MG63 (cell line): ENCODE measurements around the gene ABLIM2. TPM values are rescaled to one million over a fixed set of nuclear protein-coding genes. Genes with fewer than 3 reads are reported as not detected.

ENCODE experiments used
- DNase-seq: peaks from one replicate; pipeline ENCODE4 v3.0.0-alpha.2; 2020
- H3K27me3 ChIP-seq: fragments of 250-450 bp; sonication (Bioruptor Pico); 2 replicates; pipeline ENCODE4 v1.5.1; 2020; ENCODE audit warnings: mild to moderate bottlenecking, moderate library complexity
- H3K36me3 ChIP-seq: fragments of 250-450 bp; sonication (Bioruptor Pico); 2 replicates; pipeline ENCODE4 v1.5.1; 2020; ENCODE audit warnings: mild to moderate bottlenecking, moderate library complexity
- H3K4me3 ChIP-seq: fragments of 250-450 bp; sonication (Bioruptor Pico); 2 replicates; pipeline ENCODE4 v1.5.1; 2020; ENCODE audit warnings: mild to moderate bottlenecking, moderate library complexity
- H3K9me3 ChIP-seq: fragments of 250-450 bp; sonication (Bioruptor Pico); 2 replicates; pipeline ENCODE4 v1.5.1; 2020; ENCODE audit warnings: mild to moderate bottlenecking, moderate library complexity
- total RNA-seq: library from RNA; depleted of rRNA; stranded (reverse); fragments of >200 nt; shearing (Covaris generic); gene quantifications from 2 replicates; pipeline ENCODE4 v1.2.3, GENCODE V29; 2014; ENCODE audit warnings: low replicate concordance

ABLIM2 gene
- total RNA-seq, 1 experiment from 2014 or later, result 1.1 TPM

DNA sequence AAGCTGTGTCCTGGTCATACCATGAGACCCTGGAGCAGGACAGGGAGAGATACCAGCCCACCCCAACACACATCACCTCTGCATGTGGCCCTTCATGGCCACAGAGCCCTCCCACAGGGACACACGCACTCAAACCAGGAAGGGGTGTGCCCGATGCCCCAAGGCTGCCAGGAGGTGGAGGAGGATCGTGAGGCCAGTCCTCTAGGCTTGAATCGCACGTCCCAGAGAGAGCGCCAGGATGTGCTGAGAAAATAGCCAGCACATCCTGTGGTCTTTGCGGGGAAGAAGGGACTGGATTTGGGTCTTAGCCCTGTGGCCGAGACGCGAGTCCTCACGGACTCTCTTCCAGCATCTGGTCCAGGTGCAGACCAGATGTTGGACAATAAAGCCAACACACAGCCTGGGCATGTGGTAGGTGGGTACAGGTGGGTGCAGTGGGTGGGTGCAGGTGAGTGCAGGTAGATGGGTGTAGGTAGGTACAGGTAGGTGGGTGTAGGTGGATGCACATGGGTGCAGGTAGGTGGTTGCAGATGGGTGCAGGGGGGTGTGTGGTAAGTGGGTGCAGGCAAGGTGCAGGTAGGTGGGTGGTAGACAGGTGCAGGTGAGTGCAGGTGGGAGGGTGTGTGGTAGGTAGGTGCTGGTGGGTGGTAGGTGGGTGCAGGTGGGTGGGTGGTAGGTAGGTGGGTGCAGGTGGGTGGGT is 124.6 kb downstream of the ABLIM2 start:
- DNase-seq, result no peak
- no peaks in the 10 kb centered on the region for H3K27me3 ChIP-seq

DNA sequence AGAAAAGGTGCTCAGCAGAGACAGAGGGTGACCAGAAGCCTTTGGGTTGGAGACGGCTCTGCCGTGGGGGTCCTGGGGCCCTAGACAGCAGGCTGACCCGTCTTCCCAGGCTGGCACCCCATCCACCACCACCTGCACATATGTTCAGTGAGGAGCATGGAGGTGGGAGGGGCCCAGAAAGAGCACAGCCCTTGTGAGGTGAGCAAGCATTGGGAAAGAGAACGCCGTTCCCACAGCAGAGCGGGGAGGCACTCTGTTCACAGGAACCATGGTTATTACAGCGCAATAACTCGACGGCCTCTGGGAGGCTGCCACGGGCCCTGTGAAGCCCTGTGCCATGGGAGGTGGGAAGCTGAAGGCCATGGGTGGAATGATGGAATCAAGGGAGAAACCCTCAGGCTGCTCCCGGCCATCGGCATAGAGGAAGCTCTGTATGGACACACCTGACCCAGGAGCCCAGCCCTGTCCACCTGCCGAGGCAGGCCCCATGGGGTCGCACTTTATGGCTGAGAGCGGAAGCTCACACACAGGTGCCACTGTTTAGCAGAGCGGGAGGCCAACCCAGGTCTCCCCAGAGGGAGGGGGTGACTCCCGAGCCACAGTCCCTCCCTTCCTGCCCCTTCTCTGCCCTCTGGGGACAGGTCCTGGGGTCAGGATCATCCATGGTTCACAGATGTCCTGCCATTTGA is 125.4 kb downstream of the ABLIM2 start:
- Histone ChIP-seq H3K36me3 (no peaks in the 10 kb centered on the region), H3K27me3 (no peaks in the 10 kb centered on the region), H3K9me3 (no peaks in the 10 kb centered on the region), H3K4me3 (no peak overlapping the region)
- DNase-seq, result no peak

More for the DNA sequence above, 124.6 kb downstream of the ABLIM2 start:
- no peaks in the 10 kb centered on the region for H3K9me3 ChIP-seq
- no peak overlapping the region for H3K4me3 ChIP-seq
- H3K36me3 ChIP-seq, result no peaks in the 10 kb centered on the region

- no peaks in the 10 kb centered on the region for H3K9me3 ChIP-seq
- no peaks in the 10 kb centered on the region for H3K27me3 ChIP-seq
- no peak overlapping the region for H3K4me3 ChIP-seq
- no peak for DNase-seq
- no peaks in the 10 kb centered on the region for H3K36me3 ChIP-seq
These were observed 126.2 kb downstream of the ABLIM2 start for GRCh38 chr4:8032381-8032780.

DNA sequence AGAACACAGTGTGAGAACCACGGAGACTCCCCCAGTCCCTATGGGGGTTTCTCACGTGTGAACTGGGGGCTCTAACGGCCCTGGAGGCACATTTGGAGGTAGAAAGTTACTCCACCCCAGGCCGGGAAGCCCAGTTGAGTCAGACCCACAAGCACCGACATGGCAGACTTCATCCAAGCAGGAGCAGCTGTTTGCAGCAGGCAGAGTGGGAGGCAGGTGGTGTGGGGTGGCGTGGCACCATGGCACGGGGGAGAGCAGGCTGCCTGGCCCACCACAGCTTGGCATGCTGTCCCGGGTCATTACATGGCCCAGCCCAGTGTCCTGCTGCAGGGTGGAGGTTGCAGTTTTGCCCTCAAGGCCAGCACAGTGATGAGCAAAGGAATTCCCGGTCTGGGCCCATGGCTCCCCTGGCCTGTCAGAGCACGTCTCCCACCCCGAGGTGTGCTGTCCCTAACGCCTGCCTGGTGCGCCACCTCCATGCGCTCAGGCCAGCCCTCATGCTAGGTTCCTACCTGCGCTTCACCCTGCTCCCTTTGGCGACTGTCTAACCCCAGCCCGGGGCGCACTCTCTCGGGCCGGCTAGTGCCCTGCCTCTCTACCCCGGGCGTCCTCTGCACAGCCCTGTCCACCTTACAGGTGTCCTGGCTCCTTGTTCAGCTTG is 128.4 kb downstream of the ABLIM2 start:
- Histone ChIP-seq H3K9me3 (no peaks in the 10 kb centered on the region), H3K36me3 (no peaks in the 10 kb centered on the region), H3K4me3 (no peak overlapping the region), H3K27me3 (no peaks in the 10 kb centered on the region)
- DNase-seq, result no peak

- no peak overlapping the region for H3K4me3 ChIP-seq
- DNase-seq, result no peak
- no peaks in the 10 kb centered on the region for H3K27me3 ChIP-seq
- no peaks in the 10 kb centered on the region for H3K9me3 ChIP-seq
- no peaks in the 10 kb centered on the region for H3K36me3 ChIP-seq
These were observed 128.9 kb downstream of the ABLIM2 start for GRCh38 chr4:8029689-8030088.

DNA sequence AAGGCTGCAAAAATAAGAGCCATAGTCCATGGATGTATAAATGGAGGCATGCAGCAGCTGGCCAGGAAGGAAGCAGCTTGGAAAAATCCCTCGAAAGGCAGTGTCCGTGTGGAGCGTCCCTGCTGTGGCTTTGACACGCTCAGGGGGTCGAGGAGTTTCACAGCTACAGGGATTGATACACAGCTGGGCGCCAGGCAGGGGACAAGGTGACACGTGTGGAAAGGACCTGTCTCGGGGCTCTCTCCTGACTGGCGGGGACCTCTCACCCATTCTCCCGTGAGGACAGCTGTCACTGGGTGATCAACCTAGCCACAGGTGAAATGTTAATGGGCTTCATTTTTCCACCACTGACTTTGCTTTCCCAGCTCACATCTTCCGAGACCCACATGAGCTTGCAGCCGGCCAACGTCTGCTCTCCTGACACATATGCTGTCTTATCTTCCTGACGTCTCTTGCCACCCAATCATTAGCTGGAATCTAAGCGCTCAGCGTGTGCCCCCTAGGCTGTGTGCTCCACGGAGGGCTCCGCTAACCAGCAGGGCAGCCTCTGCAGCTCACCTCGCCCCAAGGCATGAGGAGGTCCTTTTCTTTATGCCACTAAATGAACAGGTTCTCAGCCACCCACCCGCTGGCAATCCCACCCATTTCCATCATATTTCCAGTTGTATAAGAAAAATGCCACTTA is 129.6 kb downstream of the ABLIM2 start:
- DNase-seq, result no peak
- no peaks in the 10 kb centered on the region for H3K36me3 ChIP-seq
- no peaks in the 10 kb centered on the region for H3K9me3 ChIP-seq
- no peaks in the 10 kb centered on the region for H3K27me3 ChIP-seq
- H3K4me3 ChIP-seq, result no peak overlapping the region

DNA sequence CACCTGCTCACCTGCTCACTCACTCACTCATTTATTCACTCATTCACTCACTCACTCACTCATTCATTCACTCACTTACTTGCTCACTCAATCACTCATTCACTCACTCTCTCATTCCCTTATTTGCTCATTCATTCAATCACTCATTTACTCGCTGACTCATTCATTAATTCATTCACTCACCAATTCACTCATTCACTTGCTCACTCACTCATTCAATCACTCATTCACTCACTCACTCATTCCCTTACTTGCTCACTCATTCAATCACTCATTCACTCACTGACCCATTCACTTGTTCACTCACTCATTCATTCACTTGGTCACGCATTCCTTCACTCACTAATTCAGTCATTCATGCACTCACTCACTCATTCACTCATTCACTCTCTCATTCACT is 130.2 kb downstream of the ABLIM2 start:
- H3K27me3 ChIP-seq, result no peaks in the 10 kb centered on the region
- H3K9me3 ChIP-seq, result no peaks in the 10 kb centered on the region
- DNase-seq, result no peak
- no peak overlapping the region for H3K4me3 ChIP-seq
- H3K36me3 ChIP-seq, result no peaks in the 10 kb centered on the region

DNA sequence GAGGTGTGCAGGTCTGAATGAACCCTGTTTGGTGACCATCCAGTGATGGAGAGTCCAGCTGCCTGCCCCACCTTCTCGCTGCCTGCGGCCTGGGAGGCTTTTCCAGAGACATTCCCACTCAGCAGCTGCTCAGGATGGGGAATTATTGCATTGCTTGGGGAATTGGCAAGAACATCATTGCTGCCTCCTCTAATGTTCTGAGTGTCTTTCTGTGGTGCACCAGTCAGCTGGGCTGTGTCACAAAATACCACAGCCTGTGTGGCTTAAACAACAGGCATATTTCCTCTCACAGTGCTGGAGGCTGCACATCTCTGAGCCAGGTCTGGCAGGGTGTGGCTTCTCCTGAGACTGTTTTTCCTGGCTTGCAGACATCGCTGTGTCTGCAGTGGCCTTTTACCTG is 132.2 kb downstream of the ABLIM2 start:
- Histone ChIP-seq H3K4me3 (no peak overlapping the region), H3K27me3 (no peaks in the 10 kb centered on the region), H3K36me3 (no peaks in the 10 kb centered on the region), H3K9me3 (no peaks in the 10 kb centered on the region)
- DNase-seq, result no peak

- Histone ChIP-seq H3K36me3 (no peaks in the 10 kb centered on the region), H3K27me3 (no peaks in the 10 kb centered on the region), H3K9me3 (no peaks in the 10 kb centered on the region), H3K4me3 (no peak overlapping the region)
- DNase-seq, result no peak
These were observed 132.9 kb downstream of the ABLIM2 start for GRCh38 chr4:8025668-8026067.

- no peak overlapping the region for H3K4me3 ChIP-seq
- no peaks in the 10 kb centered on the region for H3K9me3 ChIP-seq
- DNase-seq, result no peak
- no peaks in the 10 kb centered on the region for H3K27me3 ChIP-seq
- H3K36me3 ChIP-seq, result no peaks in the 10 kb centered on the region
These were observed 134.4 kb downstream of the ABLIM2 start for GRCh38 chr4:8024073-8024786.

DNA sequence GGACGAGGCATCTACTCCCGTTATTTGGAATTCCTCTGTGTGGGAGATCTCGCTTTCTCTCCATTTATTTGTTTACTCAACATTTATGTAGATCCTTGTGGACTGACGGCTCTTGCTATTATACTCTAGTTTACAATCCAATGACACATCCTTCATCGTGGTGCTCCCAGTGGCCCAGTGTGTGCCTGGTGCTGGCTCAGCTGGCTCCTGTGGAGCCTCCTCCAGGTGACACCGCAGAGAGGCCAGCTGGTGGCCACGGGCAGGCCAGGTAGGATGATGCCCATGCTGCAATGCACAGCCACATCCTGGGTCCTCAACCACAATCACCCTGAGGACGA is 134.9 kb downstream of the ABLIM2 start:
- Histone ChIP-seq H3K27me3 (no peaks in the 10 kb centered on the region), H3K9me3 (no peaks in the 10 kb centered on the region), H3K36me3 (no peaks in the 10 kb centered on the region), H3K4me3 (no peak overlapping the region)
- DNase-seq, result no peak

- Histone ChIP-seq H3K27me3 (no peaks in the 10 kb centered on the region), H3K36me3 (no peaks in the 10 kb centered on the region), H3K9me3 (no peaks in the 10 kb centered on the region), H3K4me3 (no peak overlapping the region)
- DNase-seq, result no peak
These were observed 135.6 kb downstream of the ABLIM2 start for GRCh38 chr4:8022767-8023695.

DNA sequence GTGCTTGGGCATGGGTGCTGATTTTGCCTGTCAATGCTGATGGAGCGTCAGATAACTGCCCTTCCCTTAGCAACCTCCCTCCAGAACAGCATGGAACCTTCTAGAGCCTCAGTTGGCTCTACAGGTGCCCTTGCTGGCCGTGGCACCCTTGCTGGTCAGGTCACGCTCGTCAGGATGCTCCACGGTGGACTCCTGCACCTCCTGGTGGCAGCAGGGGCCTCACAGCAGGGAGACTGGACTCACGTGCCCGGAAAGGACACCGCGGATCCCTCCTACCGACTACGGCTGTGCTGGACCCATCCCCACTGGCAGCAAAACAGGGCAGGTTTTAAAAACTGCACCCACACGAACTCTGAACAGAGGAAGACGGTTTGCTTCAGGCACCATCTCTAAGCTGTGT is 136.8 kb downstream of the ABLIM2 start:
- Histone ChIP-seq H3K27me3 (no peaks in the 10 kb centered on the region), H3K4me3 (no peak overlapping the region), H3K9me3 (no peaks in the 10 kb centered on the region), H3K36me3 (no peaks in the 10 kb centered on the region)
- no peak for DNase-seq

- Histone ChIP-seq H3K9me3 (no peaks in the 10 kb centered on the region), H3K4me3 (no peak overlapping the region), H3K36me3 (no peaks in the 10 kb centered on the region), H3K27me3 (no peaks in the 10 kb centered on the region)
- DNase-seq, result no peak
These were observed 138.9 kb downstream of the ABLIM2 start for GRCh38 chr4:8019396-8020365.

DNA sequence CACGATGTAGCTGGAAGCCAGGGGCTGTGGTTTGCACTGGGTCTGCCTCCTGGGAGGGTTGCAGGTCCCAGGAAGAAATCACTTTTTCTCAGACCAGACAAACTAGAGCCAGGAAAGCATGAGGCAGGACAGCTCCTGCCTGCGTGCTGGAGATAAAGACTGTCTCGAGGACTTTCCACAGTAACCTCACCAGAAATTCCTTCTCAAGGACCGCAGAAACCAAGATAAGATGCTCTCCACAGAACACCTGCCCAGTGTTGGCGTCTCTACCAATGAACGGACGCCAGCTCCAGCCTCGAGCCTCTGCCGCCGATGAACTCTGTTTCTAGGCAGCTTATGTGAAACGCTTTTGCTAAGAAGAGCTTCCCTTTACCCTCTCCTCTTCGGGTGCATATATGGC is 142.1 kb downstream of the ABLIM2 start:
- Histone ChIP-seq H3K4me3 (no peak overlapping the region), H3K27me3 (no peaks in the 10 kb centered on the region), H3K36me3 (no peaks in the 10 kb centered on the region), H3K9me3 (no peaks in the 10 kb centered on the region)
- DNase-seq, result no peak
